ENCODE data around the gene MTURN.

MTURN gene

DNA sequence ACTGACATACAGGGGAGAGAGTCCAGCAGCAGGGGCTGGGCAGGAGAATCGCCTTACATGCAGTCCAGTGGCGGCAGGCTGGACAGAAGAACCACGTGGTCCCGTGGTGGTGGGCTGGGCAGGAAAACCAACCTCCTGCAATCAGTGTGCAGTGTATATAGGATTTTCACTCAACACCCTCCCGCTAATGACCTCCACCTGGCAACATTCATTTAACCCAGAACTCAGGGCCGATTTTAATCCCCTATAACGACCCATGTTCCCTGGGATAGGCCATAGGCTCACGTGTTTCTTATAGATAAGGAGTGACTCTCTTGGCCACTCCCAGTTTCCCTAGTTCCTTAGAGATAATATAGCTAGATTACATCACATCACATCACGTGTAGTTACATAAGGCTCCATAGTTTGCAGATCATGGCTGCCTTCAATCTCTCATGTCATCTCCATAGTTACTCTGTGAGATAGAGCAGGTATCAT lies 19.4 kb downstream of the MTURN start:
- in situ Hi-C loops (cut with MboI; ENCODE audit: low pct_unique_long_range_greater_than_20kb, low sequenced_read_pairs): no loop called here
- no peak for DNase-seq

GRCh38 chr7:30155481-30155880 lies 20.7 kb downstream of the MTURN start:
- no peak for DNase-seq
- in situ Hi-C loops (cut with MboI; ENCODE audit: low pct_unique_long_range_greater_than_20kb, low sequenced_read_pairs): no loop called here

DNA sequence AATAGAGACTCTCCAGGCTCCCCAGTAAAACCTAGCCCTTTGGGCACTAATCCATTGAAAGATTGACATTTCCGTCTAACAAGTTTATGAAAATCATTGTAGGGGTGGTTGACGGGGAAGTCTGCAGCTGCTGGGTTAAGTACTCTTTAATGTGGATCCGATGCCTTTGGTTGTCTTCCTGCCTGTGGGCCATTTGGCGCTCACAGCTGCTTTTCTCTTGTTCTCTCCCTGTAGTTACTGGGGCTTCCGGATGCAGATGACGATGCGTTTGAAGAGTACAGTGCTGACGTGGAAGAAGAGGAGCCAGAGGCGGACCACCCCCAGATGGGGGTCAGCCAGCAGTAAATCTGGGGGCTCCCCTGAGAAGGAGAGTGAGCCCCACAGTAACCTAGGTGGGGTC lies 22.4 kb downstream of the MTURN start:
- no peak for DNase-seq
- in situ Hi-C loops (cut with MboI; ENCODE audit: low pct_unique_long_range_greater_than_20kb, low sequenced_read_pairs): no loop called here

DNA sequence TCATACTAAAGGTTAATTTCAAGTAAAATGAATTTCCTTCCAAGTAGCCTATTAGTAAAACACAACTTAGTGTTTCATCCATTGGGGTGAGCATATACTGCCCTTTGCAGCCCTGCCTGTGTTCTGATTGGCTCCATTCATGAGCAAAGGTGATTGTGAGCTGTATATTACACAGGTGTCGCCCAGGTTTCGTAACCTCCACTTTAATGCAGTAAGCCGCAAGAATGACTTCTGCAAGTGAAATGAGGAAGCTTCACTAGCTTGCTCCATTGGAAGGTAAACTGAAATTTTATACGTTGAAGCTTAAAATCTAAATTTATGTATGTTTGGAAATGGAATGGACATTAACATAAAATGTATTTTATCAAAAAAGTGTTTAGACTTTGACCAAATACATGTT lies 24.4 kb downstream of the MTURN start:
- in situ Hi-C loops (cut with MboI; ENCODE audit: low pct_unique_long_range_greater_than_20kb, low sequenced_read_pairs): no loop called here
- DNase-seq: no peak

- in situ Hi-C loops (cut with MboI; ENCODE audit: low pct_unique_long_range_greater_than_20kb, low sequenced_read_pairs): no loop called here
- DNase-seq: peak; percentile 93
Measured at GRCh38 chr7:30159698-30160143, 24.9 kb downstream of the MTURN start.

GRCh38 chr7:30160329-30160728 lies 25.5 kb downstream of the MTURN start:
- DNase-seq: no peak
- in situ Hi-C loops (cut with MboI; ENCODE audit: low pct_unique_long_range_greater_than_20kb, low sequenced_read_pairs): no loop called here

DNA sequence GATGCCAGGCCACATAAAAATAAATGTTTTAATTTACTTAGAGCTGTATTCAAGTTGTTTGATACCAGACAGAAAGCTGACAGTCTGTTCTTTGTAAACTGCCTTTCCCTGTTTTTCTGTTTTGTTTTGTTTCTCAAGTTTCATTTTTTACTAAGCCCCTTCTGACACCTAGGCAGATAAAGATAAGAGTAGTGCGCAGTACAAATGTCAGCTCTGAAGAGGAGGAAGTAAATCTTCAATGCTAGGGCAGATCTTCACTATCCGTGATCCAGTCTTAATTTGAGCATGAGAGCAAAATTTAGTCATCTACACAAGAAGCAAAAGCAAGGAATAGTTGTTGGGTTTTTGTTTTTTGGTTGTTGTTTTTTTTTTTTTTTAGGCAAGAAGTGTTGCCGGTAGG lies 27.3 kb downstream of the MTURN start:
- DNase-seq: peak; percentile 28
- in situ Hi-C loops (cut with MboI; ENCODE audit: low pct_unique_long_range_greater_than_20kb, low sequenced_read_pairs): no loop called here

- in situ Hi-C loops (cut with MboI; ENCODE audit: low pct_unique_long_range_greater_than_20kb, low sequenced_read_pairs): no loop called here
- no peak for DNase-seq
Measured at GRCh38 chr7:30162622-30163124, 27.9 kb downstream of the MTURN start.

- in situ Hi-C loops (cut with MboI; ENCODE audit: low pct_unique_long_range_greater_than_20kb, low sequenced_read_pairs): no loop called here
- peak; percentile 96 for DNase-seq
Measured at GRCh38 chr7:30163231-30163894, 28.6 kb downstream of the MTURN start.

DNA sequence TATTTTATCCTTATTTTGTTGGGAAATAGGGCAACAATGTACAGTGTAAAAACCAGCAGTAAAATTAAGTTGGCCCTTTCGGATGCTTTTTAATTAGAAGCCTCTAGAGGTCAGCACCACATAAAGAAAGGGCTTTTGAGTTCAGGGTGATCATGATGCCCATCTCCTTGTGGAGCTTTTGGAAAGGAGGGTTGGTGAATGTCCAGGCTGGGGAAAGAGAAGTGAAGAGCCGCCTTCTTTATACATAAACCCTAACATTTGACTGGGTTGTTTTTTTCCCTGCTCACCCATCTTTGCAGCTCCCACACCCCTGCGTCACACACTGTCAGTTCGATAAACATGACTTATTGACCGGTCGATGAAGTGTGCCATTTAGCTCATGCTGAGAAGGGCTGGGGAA lies 29.8 kb downstream of the MTURN start:
- peak; percentile 79 for DNase-seq
- in situ Hi-C loops (cut with MboI; ENCODE audit: low pct_unique_long_range_greater_than_20kb, low sequenced_read_pairs): no loop called here

- no peak for DNase-seq
- in situ Hi-C loops (cut with MboI; ENCODE audit: low pct_unique_long_range_greater_than_20kb, low sequenced_read_pairs): no loop called here
Measured at GRCh38 chr7:30165590-30165989, 30.8 kb downstream of the MTURN start.

- in situ Hi-C loops (cut with MboI; ENCODE audit: low pct_unique_long_range_greater_than_20kb, low sequenced_read_pairs): no loop called here
- no peak for DNase-seq
Measured at GRCh38 chr7:30166155-30166840, 31.5 kb downstream of the MTURN start.

DNA sequence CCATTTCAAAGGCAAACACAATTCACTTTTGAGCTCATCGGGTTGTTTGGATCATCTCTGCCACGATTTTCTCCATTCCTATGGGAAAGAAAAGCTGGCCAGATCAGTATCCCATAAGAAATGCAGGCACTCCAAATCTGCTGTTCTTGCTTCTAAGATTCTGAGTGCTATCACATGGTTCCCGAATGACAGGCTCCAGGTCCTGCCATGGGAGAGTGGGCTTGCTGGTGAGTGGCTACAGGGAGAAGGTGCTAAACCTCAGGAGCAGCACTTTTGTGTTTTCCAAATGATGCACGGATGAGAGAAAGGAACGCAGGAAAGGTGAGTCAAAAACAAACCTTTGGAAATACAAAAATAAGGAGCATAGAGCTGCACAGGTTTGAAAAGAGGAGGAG lies 32.1 kb downstream of the MTURN start:
- no peak for DNase-seq
- in situ Hi-C loops (cut with MboI; ENCODE audit: low pct_unique_long_range_greater_than_20kb, low sequenced_read_pairs): no loop called here

DNA sequence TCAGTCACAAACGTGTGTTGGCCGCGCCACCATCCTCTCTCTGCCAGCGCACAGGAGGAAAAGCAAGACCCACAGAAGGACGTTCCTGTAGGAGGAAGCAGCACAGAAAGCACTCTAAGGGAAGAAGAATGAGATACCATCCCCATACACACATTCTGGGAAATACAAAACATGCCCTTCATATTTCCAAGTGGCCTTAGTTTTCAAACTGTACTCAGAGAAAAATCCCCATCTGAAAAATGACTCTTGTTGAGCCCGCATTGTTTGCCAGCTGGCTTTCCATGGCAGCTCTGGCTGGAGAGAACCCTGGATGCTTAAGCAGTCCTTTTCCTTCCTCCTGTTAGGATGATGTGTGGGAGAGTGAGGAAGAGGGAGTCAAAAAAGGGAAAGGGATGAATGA lies 33.1 kb downstream of the MTURN start:
- in situ Hi-C loops (cut with MboI; ENCODE audit: low pct_unique_long_range_greater_than_20kb, low sequenced_read_pairs): no loop called here
- no peak for DNase-seq

GRCh38 chr7:30168835-30169573 lies 34.2 kb downstream of the MTURN start:
- DNase-seq: no peak
- in situ Hi-C loops (cut with MboI; ENCODE audit: low pct_unique_long_range_greater_than_20kb, low sequenced_read_pairs): no loop called here

DNA sequence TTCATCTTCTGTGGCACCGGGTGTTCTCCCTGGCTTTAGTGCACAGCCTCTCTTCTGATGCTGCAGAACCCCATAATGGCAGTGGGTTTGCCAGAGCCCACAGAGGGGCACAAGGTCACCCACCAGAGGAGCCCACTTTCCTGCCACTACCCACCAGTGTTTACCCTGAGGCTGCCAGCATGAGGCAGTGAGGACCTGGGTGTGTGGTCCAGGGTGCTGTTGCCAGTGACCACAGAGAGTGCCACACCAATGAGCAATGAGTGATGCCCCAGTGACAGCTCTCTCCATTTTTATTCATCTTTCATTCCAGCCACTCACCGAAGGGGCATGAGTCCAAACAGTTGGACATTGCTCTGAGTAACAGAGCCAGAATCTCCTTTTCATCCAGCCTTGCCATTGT lies 34.8 kb downstream of the MTURN start:
- DNase-seq: no peak
- in situ Hi-C loops (cut with MboI; ENCODE audit: low pct_unique_long_range_greater_than_20kb, low sequenced_read_pairs): no loop called here

DNA sequence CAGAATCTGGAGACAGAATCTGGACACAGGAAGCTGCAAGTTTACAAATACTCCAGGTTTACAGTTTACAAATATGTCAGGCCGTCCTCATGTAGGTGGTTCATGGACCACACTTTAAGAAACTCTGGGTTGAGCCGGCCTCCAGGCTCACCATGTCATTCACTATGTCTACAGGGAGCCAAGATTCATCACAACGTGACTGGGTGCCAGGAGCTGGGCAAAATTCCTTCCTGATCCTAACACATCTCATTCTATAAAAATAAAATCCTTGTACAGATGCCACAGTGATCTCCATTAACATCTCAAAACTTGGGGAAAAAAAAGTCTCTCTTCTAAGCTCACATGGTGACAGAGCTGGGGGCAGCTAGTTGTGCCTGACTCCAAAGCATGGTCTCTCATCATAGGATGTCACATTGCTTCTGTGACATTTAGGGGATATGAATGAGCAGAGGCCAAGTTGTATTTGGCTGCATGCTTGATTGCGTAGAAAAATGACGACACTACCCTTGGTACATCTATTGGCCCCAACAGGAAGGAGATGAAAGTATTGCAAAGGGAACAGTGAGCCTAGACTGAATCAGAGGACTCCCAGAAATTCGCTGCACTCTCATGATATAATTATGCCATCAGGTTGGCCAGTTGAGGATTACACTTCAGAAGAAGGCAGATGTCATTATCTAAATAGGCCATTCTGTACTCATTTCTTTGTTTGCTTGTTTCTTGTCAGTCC lies 35.9 kb downstream of the MTURN start:
- in situ Hi-C loops (cut with MboI; ENCODE audit: low pct_unique_long_range_greater_than_20kb, low sequenced_read_pairs): no loop called here
- DNase-seq: no peak

DNA sequence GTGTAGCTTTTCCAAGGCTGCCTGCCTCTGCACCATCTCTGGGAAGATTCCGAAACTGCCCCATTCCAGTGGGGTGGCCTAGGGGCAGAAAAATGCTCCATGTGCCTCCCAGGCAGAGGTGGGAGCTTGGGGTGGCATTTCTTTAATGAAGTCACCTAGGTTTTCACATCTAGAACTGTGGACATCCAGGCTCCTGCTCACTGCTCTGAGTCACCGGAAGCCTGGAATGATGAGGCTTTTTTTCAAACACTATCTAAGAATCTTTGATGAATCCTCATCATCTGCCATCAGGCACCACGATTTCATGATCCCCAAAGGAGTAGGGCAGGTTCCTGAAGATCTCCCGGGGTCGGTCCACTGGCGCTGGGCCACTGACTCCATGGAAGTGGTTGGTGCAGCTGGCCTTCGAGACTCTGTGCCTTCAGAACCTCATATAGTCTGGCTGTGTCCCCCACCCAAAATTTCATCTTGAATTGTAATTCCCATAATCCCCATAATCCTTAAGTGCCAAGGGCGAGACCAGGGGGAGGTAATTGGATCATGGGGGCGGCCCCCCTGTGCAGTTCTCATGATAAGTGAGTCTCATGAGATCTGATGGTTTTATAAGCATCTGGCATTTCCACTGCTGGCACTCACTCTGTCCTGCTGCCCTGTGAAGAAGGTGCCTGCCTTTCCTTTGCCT lies 37.1 kb downstream of the MTURN start:
- in situ Hi-C loops (cut with MboI; ENCODE audit: low pct_unique_long_range_greater_than_20kb, low sequenced_read_pairs): no loop called here
- no peak for DNase-seq

GRCh38 chr7:30172451-30172850 lies 37.7 kb downstream of the MTURN start:
- in situ Hi-C loops (cut with MboI; ENCODE audit: low pct_unique_long_range_greater_than_20kb, low sequenced_read_pairs): no loop called here

More at GRCh38 chr7:30172451-30172850, 37.7 kb downstream of the MTURN start:
- DNase-seq: no peak
